ENCODE data around the gene SENP5.
"Not testable (repeated sequence)": the region's sequence is repeated elsewhere in the genome, so short reads cannot be mapped to it uniquely, and the experiment has no call there.

The SENP5 gene

GRCh38 chr3:196942915-196943277, 75.2 kb downstream of the SENP5 start:
- DNase-seq: peak; percentile 6

- DNase-seq: not testable (repeated sequence)
Measured at GRCh38 chr3:196944037-196944790, 76.5 kb downstream of the SENP5 start.

DNA sequence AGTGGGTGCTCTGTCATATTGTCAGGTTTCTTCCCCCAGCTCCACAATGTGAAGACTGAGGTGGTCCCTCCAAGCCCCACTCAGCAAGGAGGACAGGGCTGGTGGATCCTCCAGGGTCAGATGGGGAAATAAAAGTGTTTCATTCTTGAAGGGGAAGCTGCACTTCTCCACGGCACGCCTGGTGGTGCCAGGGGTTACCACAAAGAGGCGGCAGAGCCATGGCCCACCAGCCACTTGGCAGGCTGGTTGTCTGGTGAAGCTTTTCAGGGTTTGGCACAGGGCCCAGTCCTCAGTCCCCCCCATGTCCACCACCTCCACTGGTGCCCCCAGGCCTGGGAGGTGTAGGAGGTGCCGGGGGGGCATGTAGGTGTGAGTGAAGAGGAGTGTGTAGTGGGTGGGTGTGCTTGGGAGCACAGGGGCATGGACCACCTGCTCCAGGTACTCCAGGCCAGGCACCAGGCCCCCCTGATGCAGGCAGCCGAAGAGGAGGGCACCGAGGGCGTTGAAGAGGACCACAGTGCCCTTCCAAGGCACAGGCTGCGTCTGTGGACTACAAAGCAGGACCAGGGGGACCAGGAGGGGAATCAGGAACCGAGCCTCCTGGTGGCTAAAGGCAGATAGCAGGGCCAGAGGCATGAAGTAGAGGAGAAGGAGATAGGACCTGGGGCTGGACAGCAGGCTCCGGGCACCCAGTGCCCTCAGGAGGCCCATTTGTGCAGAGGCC, 79.6 kb downstream of the SENP5 start:
- DNase-seq: no peak

DNA sequence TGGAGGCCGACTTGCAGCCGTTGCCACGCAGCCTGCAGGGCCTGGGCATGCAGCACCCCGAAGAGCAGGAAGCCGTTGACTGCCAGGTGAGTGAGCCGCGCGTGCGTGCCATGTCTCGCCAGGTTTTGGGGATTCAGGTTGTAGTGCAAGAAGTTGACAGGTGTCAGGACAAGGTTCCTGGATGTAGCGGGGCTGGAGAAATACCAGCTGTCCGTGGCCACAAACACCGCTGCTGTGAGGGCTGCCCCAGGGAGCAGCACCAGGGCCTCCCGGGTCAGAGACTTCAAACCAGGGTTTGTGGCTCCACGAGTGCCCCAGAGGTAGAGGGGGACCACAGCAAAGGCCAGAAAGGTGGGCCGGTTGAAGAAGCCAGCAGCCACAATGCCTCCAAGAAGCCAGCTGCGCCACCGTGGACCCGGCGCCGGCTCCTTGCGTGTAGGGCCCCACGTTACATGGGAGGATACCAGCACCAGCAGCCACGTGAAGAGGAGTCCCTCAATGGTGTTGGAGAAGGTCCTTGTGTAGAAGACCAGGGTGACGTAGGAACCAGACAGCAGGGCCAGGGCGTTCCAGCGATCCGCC, 80.2 kb downstream of the SENP5 start:
- no peak for DNase-seq

DNA sequence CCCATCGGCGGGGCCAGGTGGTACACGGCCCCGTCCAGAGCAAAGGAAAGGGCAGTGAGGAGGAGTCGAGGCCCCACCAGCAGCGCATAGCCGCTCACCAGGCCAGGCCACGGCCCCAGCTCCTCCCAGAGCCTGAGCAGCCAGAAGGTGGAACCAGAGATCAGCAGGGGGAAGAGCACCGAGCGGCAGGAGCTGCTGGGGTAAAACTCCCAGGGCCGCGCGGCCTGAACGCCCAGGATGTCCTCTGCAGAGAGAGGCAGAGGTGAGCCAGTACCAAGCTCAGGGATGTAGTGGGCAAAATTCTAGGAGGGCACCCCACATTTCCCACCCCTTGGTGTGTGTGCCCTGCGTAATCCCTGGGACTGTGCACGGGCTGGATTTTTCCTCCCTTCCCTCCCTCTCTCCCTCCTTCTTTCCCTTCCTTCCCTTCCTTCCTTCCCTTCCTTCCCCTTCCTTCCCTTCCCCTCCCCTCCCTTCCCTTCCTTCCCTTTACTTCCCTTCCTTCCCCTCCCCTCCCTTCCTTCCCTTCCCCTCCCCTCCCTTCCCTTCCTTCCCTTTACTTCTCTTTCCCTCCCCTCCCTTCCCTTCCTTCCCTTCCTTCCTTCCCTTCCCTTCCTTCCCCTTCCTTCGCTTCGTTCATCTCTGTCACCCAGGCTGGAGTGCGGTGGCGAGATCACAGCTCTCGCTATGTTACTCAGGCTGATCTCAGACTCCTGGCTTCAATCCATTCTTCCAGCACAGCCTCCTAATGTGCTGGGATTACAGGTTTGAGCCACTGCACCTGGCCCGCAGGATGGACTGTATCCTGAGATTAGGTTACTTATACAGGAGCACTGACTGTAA, 80.9 kb downstream of the SENP5 start:
- DNase-seq: no peak

GRCh38 chr3:196949285-196949619, 81.5 kb downstream of the SENP5 start:
- no peak for DNase-seq

GRCh38 chr3:196949750-196950149, 82.0 kb downstream of the SENP5 start:
- DNase-seq: no peak

GRCh38 chr3:196951371-196951770, 83.7 kb downstream of the SENP5 start:
- DNase-seq: no peak

DNA sequence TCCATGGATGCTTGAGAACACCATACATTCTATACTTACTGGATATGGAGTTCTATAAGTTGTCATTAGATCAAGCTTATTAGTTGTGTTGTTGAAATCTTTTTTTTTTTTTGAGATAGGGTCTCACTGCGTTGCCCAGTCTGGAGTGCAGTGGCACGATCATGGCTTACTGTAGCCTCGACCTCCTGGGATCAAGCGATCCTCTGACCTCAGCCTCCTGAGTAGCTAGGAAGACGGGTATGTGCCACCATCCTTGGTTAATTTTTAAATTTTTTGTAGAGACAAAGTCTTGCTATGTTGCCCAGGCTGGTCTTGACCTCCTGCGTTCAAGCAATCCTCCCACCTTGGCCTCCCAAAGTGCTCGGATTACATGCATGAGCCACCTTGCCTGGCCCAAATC, 87.1 kb downstream of the SENP5 start:
- DNase-seq: no peak

DNA sequence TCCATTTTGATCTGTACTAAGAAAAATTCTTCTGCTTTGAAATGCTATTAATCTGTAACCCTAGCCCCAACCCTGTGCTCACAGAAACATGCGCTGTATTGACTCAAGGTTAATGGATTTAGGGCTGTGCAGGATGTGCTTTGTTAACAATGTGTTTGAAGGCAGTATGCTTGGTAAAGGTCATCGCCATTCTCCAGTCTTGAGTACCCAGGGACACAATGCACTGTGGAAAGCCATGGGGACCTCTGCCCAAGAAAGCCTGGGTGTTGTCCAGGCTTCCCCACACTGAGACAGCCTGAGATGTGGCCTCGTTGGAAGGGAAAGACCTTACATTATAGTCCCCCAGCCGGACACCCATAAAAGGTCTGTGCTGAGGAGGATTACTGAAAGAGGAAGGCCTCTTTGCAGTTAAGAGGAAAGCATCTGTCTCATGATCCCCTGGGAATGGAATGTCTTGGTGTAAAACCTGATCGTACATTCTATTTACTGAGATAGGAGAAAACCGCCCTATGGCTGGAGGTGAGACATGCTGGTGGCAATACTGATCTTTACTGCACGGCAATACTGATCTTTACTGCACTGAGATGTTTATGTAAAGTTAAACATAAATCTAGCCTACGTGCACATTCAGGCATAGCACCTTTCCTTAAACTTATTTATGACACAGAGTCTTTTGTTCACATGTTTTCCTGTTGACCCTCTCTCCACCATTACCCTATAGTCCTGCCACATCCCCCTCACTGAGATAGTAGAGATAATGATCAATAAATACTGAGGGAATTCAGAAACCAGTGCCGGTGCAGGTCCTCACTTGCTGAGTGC, 94.6 kb downstream of the SENP5 start:
- no peak for DNase-seq

DNA sequence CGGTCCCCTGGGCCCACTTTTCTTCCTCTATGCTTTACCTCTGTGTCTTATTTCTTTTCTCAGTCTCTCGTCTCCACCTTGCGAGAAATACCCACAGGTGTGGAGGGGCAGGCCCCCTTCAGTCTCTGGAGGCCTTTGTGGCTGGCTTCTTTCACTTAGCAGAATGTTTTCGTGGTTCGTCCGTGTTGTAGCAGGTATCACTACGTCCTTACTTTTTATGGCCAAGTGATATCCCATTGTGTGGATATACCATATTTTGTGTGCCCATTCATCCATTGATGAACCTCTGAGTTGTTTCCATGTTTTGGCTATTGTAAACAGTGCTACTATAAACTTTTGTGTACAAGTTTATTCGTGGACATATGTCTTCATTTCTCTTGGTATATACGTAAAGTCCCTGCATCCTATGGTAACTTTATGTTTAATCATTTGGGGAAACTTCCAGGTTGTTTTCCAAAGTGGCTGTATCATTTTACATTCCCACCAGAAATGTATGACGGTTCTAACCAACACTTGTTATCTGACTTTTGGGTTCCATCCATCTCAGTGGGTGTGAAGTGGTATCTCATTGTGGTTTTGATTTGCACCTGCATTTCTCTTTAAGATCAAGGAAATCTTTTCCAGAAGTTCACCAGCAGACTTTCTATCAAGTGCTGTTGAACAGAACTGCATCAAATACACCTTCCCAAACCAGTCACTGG, 95.4 kb downstream of the SENP5 start:
- no peak for DNase-seq

GRCh38 chr3:196963631-196963953, 95.9 kb downstream of the SENP5 start:
- no peak for DNase-seq

DNA sequence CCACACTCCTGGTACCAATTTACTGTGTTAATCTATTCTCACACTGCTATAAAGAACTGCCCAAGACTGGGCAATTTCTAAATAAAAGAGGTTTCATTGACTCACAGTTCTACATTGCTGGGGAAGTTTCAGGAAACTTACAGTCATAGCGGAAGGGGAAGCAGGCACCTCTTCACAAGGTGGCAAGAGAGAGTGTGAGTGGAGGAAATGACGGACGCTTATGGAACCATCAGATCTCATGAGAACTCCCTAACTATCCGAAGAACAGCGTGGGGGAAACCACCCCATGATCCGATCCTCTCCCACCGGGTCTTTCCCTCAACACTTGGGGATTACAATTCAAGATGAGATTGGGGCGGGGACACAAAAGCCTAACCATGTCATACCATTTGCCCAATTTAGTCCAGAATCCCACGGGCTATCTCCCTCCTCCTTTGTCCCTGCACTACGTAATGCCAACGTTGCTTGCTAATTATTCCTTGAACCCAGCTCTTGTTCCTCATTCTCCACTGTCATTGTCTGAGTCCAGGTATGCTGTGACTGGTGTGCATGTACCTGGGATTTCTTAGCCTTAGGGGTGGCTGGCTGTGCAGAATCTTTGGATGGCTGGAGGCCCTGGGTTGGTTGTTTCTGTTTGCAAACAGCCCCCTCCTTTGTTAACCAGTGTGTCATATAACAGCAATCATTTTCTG, 97.5 kb downstream of the SENP5 start:
- no peak for DNase-seq

DNA sequence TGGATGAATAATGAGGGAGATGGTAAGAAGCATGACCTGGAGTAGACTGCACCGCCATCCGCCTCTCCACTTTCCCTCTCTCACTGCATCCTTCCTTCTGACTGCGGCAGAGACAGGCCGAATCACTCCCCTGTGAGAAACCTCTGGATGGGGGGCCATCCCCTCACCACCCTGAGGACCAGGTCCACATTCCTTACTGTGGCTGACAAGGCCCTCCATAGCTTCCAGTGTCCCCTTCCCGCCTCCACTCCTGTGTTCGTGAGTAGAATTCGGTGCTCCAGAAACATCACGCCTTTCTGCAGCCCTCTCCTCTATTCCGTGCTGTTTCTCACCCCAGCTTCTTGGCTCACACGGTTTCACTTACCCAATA, 98.1 kb downstream of the SENP5 start:
- no peak for DNase-seq

DNA sequence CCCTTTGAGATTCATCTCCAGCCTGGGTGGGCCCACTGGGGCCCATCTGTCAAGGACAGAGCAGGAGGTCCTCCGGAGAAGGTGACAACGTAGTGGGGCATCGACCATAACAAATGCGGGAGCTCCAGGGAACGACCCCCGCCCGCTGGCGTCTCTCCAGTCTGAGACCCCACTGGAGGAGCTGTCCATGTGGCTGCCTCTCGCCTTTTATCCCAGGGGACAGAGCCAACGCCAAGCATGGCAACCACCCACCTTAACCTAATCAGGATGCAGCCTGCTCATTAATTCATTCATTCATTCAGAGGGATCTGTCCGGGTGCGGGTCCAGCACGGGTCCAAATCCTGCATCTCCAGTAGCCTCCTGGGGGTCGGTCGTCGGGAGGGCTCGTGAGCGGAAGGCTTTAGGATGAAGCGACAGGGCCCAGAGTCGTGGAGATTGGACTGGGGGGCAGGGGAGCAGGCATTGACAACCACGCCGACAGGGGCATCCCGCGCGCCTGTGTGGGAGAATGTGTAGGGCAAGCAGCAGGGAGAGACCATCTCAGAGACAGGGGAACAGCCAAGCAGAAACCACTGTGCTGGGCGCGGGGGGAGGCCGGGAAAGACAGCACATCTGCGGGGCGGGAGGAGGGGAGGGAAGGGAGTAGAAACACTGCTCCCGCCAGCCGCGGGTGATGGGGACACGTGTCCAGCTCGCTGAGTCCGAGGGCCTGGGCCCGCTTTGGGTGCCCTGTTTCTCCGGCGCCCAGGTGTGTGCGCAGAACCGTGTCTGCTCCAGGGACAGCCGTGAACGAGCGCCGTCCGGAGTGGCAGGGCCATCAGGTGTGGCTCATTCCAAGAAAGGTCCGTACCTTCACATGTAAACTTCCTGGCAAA, 99.0 kb downstream of the SENP5 start:
- no peak for DNase-seq

- no peak for DNase-seq
Measured at GRCh38 chr3:196967412-196968232, 99.9 kb downstream of the SENP5 start.

DNA sequence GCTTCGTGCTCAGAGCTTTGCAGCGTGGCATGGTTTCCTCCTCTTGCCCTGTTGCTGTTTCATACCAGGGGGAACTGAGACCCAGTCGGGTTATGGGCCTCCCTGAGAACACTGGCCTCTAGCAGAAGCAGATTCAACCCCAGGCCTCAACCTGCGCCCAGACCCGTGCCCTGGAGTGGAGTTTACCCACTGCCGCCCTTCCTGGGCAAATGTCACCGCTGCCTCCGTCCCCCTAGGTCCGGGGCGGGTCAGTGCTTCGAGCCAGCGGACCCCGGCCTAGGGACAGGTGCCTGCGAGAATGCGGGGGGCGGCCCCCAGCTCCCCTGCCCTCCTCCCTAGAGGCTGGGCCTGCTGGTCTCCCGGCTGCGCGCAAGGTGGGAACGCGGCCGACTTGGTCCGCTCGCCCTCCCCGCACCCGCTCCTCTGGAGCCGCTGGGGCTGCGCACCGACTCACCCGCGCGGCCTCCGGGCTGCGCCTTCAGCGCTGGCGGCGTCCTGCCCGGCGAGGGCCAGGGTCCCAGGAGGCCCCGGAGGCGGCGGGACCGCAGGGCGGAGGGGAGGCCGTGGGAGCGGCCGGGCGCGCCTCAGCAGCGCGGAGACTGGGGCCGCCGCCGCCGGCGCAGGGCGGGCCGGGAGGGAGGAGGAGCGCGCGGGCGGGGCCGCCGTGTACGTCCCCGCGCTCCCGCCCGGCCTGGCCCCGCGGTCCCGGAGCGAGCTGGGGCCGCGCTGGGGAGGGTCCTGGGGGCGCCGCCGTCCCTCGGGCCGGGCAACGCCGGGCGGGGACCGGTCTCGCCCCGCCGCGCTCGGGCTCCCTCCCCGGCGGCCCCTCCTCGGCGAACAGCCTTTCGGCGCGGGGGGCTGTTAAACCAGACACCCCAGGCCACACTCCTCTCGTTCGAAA, 100.8 kb downstream of the SENP5 start, which contains the start of gene PIGZ:
Gene PIGZ, minus strand, starts transcription at position 601 of the 901 bp plus-strand sequence. CDS start 16,802 bp downstream, outside the sequence.
- peak; percentile 51 for DNase-seq

DNA sequence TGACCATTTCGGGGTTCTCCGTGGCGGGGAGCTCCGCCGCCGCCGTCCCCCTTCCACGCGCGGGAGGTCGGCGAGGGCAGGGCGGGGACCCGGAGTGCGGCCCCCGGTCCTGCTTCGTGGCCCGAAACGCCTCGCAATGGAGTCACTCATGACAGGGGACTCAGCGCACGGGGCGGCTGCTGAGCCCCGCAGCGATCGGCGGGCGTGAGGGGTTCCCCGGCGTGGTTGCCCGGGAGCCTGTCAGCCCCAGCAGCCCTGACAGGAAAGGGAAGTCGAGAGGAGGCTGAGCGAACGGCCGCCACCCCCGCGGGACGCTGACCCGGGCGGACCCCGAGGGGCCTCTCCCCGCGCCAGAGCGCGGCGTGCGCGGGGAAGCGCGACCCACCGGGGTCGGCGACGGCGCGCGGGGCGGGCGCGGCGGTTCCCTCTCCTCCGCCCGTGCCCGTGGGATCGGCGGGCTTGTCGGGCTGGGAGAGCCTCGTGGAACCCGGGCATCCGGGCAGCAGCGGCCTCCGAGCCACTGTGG, 101.5 kb downstream of the SENP5 start:
- DNase-seq: peak; percentile 61

All from inflammatory macrophage treated with lipopolysaccharide for 4 hours (primary cell).